Glutamatergic neuron (in vitro differentiated cells): Measurements from ENCODE around the gene FBXW4. TPM values are rescaled to one million over a fixed set of nuclear protein-coding genes. Genes with fewer than 3 reads are reported as not detected.

Experiments used
- DNase-seq: peaks from one replicate; pipeline ENCODE4 v3.0.0; 2022
- H3K27ac Mint-ChIP-seq: one replicate; pipeline ENCODE4 v1.8.0; 2020; ENCODE audit warnings: mild to moderate bottlenecking, mixed read lengths, inconsistent platforms; ENCODE audit not compliant: unreplicated experiment
- H3K27me3 Mint-ChIP-seq: one replicate; pipeline ENCODE4 v1.8.0; 2020; ENCODE audit warnings: mild to moderate bottlenecking, moderate library complexity, mixed read lengths, inconsistent platforms; ENCODE audit not compliant: unreplicated experiment
- H3K36me3 Mint-ChIP-seq: one replicate; pipeline ENCODE4 v1.8.0; 2020; ENCODE audit warnings: mild to moderate bottlenecking, mixed read lengths, inconsistent platforms; ENCODE audit not compliant: unreplicated experiment
- H3K4me1 Mint-ChIP-seq: one replicate; pipeline ENCODE4 v1.8.0; 2020; ENCODE audit warnings: mild to moderate bottlenecking, low read depth, mixed read lengths, inconsistent platforms; ENCODE audit not compliant: unreplicated experiment
- H3K4me3 Mint-ChIP-seq: one replicate; pipeline ENCODE4 v1.8.0; 2020; ENCODE audit warnings: mild to moderate bottlenecking, mixed read lengths, inconsistent platforms; ENCODE audit not compliant: unreplicated experiment
- H3K9me3 Mint-ChIP-seq: one replicate; pipeline ENCODE4 v1.8.0; 2020; ENCODE audit warnings: mild to moderate bottlenecking, moderate library complexity, mixed read lengths, inconsistent platforms; ENCODE audit not compliant: unreplicated experiment
- CTCF ChIP-seq: fragments of 200-600 bp; sonication (generic); IDR thresholded peaks from one replicate; pipeline ENCODE4 v1.5.0; 2021; ENCODE audit not compliant: partially characterized antibody, unreplicated experiment
- total RNA-seq: library from RNA; stranded (reverse); fragmentation: NEBNext Ultra II Directional; extraction: Animal tissue kit (Norgen Biotek cat#: 25700); gene quantifications from one replicate; pipeline ENCODE4 v1.2.1, GENCODE V29; 2021; ENCODE audit not compliant: unreplicated experiment

Gene FBXW4
- total RNA-seq, 1 donor from 2014 or later, result 25.8 TPM

- Mint-ChIP-seq H3K36me3 (peaks cover 3% of the 10 kb centered on the region), H3K4me1 (peaks cover 7% of the 10 kb centered on the region), H3K4me3 (no peak overlapping the region), H3K27me3 (no peaks in the 10 kb centered on the region), H3K9me3 (peaks cover 2% of the 10 kb centered on the region), H3K27ac (no peak overlapping the region)
- DNase-seq, result no peak
- TF ChIP-seq CTCF, result no peak
Observed at GRCh38 chr10:101577121-101577871, 117.7 kb downstream of the FBXW4 start.

GRCh38 chr10:101576211-101576863 lies 118.6 kb downstream of the FBXW4 start:
- no peak overlapping the region for H3K4me3 Mint-ChIP-seq
- no peak overlapping the region for H3K27ac Mint-ChIP-seq
- H3K9me3 Mint-ChIP-seq, result no peaks in the 10 kb centered on the region
- no peak for DNase-seq
- peaks cover 7% of the 10 kb centered on the region for H3K4me1 Mint-ChIP-seq
- no peak for TF ChIP-seq CTCF
- H3K27me3 Mint-ChIP-seq, result no peaks in the 10 kb centered on the region
- peaks cover 3% of the 10 kb centered on the region for H3K36me3 Mint-ChIP-seq

- H3K27me3 Mint-ChIP-seq, result peaks cover 4% of the 10 kb centered on the region
- no peaks in the 10 kb centered on the region for H3K9me3 Mint-ChIP-seq
- no peak for TF ChIP-seq CTCF
- no peak for DNase-seq
- no peak overlapping the region for H3K27ac Mint-ChIP-seq
- H3K36me3 Mint-ChIP-seq, result peaks cover 3% of the 10 kb centered on the region
- H3K4me1 Mint-ChIP-seq, result peaks cover 5% of the 10 kb centered on the region
- H3K4me3 Mint-ChIP-seq, result no peak overlapping the region
Observed at GRCh38 chr10:101575580-101576210, 119.3 kb downstream of the FBXW4 start.

GRCh38 chr10:101575091-101575490 lies 119.9 kb downstream of the FBXW4 start:
- Mint-ChIP-seq H3K9me3 (no peaks in the 10 kb centered on the region), H3K27me3 (peaks cover 4% of the 10 kb centered on the region), H3K4me3 (no peak overlapping the region), H3K36me3 (peaks cover 3% of the 10 kb centered on the region), H3K27ac (no peak overlapping the region), H3K4me1 (peaks cover 2% of the 10 kb centered on the region)
- TF ChIP-seq CTCF, result no peak
- DNase-seq, result no peak
